ENCODE results near the gene B4GALT4. TPM values are rescaled to one million over a fixed set of nuclear protein-coding genes. Genes with fewer than 3 reads are reported as not detected.

The B4GALT4 gene
- total RNA-seq, 1 experiment from 2014 or later, result 46.5 TPM

- no peaks in the 10 kb centered on the region for H3K9me3 ChIP-seq (ENCODE audit: control insufficient read depth, low read depth, low read length)
- H3K9me3 Mint-ChIP-seq, result peaks cover 3 to 16% of the 10 kb centered on the region in 2 experiments; a peak in 4 of 5 replicates
- peaks cover 10 to 11% of the 10 kb centered on the region in 2 experiments for H3K4me1 Mint-ChIP-seq
- no peak overlapping the region for H4K91ac ChIP-seq (ENCODE audit: insufficient read length, low read depth, low read length)
- no peak for DNase-seq
- H2BK5ac ChIP-seq (ENCODE audit: insufficient read length, low read length), result no peak overlapping the region
- H2BK12ac ChIP-seq (ENCODE audit: insufficient read length, low read depth, low read length), result no peak overlapping the region
- H2AK5ac ChIP-seq (ENCODE audit: insufficient read length, low read length), result no peak overlapping the region
- no peak overlapping the region for H3K14ac ChIP-seq (ENCODE audit: insufficient read depth, low read length)
- H3K27me3 ChIP-seq (ENCODE audit: insufficient read depth, low read length), result no peaks in the 10 kb centered on the region
- H3K27ac Mint-ChIP-seq, result no peak overlapping the region
- H3K18ac ChIP-seq (ENCODE audit: insufficient read length, low read depth, low read length), result no peak overlapping the region
- TF ChIP-seq CTCF (conservative IDR thresholded peaks at IDR 0.05), result no peak
- no CpG with 5 or more reads among the region's 2 CpGs for WGBS (ENCODE audit: extremely low coverage, insufficient read length, low lambda C conversion rate)
- no peak overlapping the region for H4K5ac ChIP-seq (ENCODE audit: insufficient read length, low read depth, low read length)
- peaks cover 0 to 5% (median 0%) of the 10 kb centered on the region in 3 experiments; a peak in 3 of 7 replicates for H3K36me3 Mint-ChIP-seq (ENCODE audit: insufficient read depth in 1 of 3, low read depth in 3 of 3)
- H4K20me1 ChIP-seq (ENCODE audit: control insufficient read depth, insufficient read depth, insufficient read length), result no peaks in the 10 kb centered on the region
- H3K56ac ChIP-seq (ENCODE audit: insufficient read length, low read depth, low read length), result no peak overlapping the region
- no peaks in the 10 kb centered on the region for H3K79me2 ChIP-seq (ENCODE audit: insufficient read depth, low read length)
- H3K4me1 ChIP-seq (ENCODE audit: insufficient read depth, low read length), result 0 out of 2 replicates have a peak, but pooled peaks cover 1% of the 10 kb centered on the region
- H3K23me2 ChIP-seq (ENCODE audit: insufficient read length, low read depth, low read length, poor library complexity, severe bottlenecking), result peaks cover 7% of the 10 kb centered on the region
- no peak overlapping the region for H3K4me2 ChIP-seq (ENCODE audit: insufficient read depth, insufficient read length, low read length)
- H2BK20ac ChIP-seq (ENCODE audit: low read depth, low read length, poor library complexity, severe bottlenecking), result no peak overlapping the region
- H3K27me3 Mint-ChIP-seq (ENCODE audit: low read depth), result peaks cover 29% of the 10 kb centered on the region
- H2BK15ac ChIP-seq (ENCODE audit: low read depth, low read length), result no peak overlapping the region
- H3K4ac ChIP-seq (ENCODE audit: low read depth, low read length), result no peak overlapping the region
- H4K8ac ChIP-seq (replicated peaks; ENCODE audit: insufficient read length, low read depth, low read length), result no peak overlapping the region
- no peak overlapping the region for H3T11ph ChIP-seq (ENCODE audit: low read length)
- H3K9ac ChIP-seq (ENCODE audit: extremely low read depth, insufficient read length, low read length), result no peak overlapping the region
- H3K4me3 Mint-ChIP-seq, result no peak overlapping the region
- H2BK120ac ChIP-seq (ENCODE audit: low read depth, low read length, poor library complexity, severe bottlenecking), result no peak overlapping the region
- no peak overlapping the region for H2AFZ ChIP-seq (ENCODE audit: low read length)
- H3K27ac ChIP-seq (ENCODE audit: insufficient read length, low read depth, low read length), result no peak overlapping the region
- no peaks in the 10 kb centered on the region for H3K79me1 ChIP-seq (ENCODE audit: insufficient read depth, low read depth, low read length, poor library complexity, severe bottlenecking)
- no peak overlapping the region for H3K23ac ChIP-seq (ENCODE audit: insufficient read length, low read depth, low read length)
Measured at GRCh38 chr3:119289404-119289770, 48.7 kb upstream of the B4GALT4 start.
